Transverse colon (tissue), 4 donors: ENCODE measurements around the gene OR51G2. TPM values are rescaled to one million over a fixed set of nuclear protein-coding genes. Genes with fewer than 3 reads are reported as not detected.

Experiments used
- DNase-seq: peaks from one replicate; pipeline ENCODE4 v3.0.0-alpha.2; 2019
- H3K27ac ChIP-seq, 4 donors: fragments of 200-600 bp; sonication (generic); 2 replicates each; pipeline ENCODE4 v1.5.1; 2016 to 2018; ENCODE audit warnings: inconsistent platforms in 4 of 4
- H3K27me3 ChIP-seq: fragments of 200-600 bp; sonication (generic); 2 replicates; pipeline ENCODE4 v1.5.1; 2017; ENCODE audit warnings: inconsistent platforms
- H3K36me3 ChIP-seq, 4 donors: fragments of 200-600 bp; sonication (generic); 2 replicates each; pipeline ENCODE4 v1.5.1; 2017 to 2019; ENCODE audit warnings: inconsistent platforms in 4 of 4
- H3K4me1 ChIP-seq, 4 donors: fragments of 200-600 bp; sonication (generic); 2 replicates each; pipeline ENCODE4 v1.5.1; 2017 to 2020; ENCODE audit warnings: inconsistent platforms in 4 of 4
- H3K4me3 ChIP-seq, 4 donors: fragments of 200-600 bp; sonication (generic); 1 replicate in 1 of 4; 2 replicates in 3 of 4; pipeline versions ENCODE4 v1.5.1 to v1.6.1; 2017 to 2019; ENCODE audit warnings: inconsistent platforms in 4 of 4
- H3K9me3 ChIP-seq, 2 donors: fragments of 200-600 bp; sonication (generic); 2 replicates each; pipeline ENCODE4 v1.5.1; 2017 to 2019; ENCODE audit warnings: inconsistent platforms in 2 of 2
- CTCF ChIP-seq, 5 experiments: fragments of 200-600 bp in 3 of 5; fragments of 450-650 bp in 2 of 5; sonication (generic) in 3 of 5; IDR thresholded peaks; 1 replicate in 2 of 5; 2 replicates in 3 of 5; pipeline ENCODE4 v1.5.1; 2016 to 2017; ENCODE audit warnings: antibody characterized with exemption in 5 of 5, inconsistent platforms in 3 of 5, mild to moderate bottlenecking in 2 of 5, moderate library complexity in 1 of 5
- EP300 ChIP-seq: sonication (generic); formaldehyde crosslinking; IDR thresholded peaks from one replicate; pipeline ENCODE4 v1.6.1; 2017; ENCODE audit warnings: antibody characterized with exemption, low read depth
- POLR2A ChIP-seq: fragments of 450-650 bp; IDR thresholded peaks from one replicate; pipeline ENCODE4 v1.6.1; 2016; ENCODE audit warnings: antibody characterized with exemption, mild to moderate bottlenecking, moderate library complexity
- POLR2AphosphoS5 ChIP-seq, 3 donors: sonication (generic); formaldehyde crosslinking; IDR thresholded peaks; one replicate each; pipeline ENCODE4 v1.6.1; 2016; ENCODE audit warnings: antibody characterized with exemption in 3 of 3
- WGBS, 2 donors: methylation state at CpG; one replicate each; pipeline ENCODE4 v1.1.5; 2018; ENCODE audit warnings: low coverage in 1 of 2; 5-methylcytosine and 5-hydroxymethylcytosine counted together
- in situ Hi-C, 4 donors: fragments of 200-750 bp; cut with MboI; loops; one replicate each; pipeline versions ENCODE4 v1.15.0 to v1.15.1; 2017; ENCODE audit warnings: low sequenced_read_pairs in 3 of 4, low pct_ligation_motif_present in 1 of 4, low pct_unique_long_range_greater_than_20kb in 1 of 4
- intact Hi-C: fragments of 100-400 bp; cut with DNase I; formaldehyde crosslinking; loops from one replicate; pipeline ENCODE4 v1.15.1; 2023; ENCODE audit warnings: low total_unique reads
- total RNA-seq, 4 donors: library from RNA; depleted of rRNA; stranded (reverse); fragments of >200 nt; gene quantifications; one replicate each; pipeline ENCODE4 v1.1.0, GENCODE V29; 2016

The OR51G2 gene
- total RNA-seq, 4 donors from 2014 or later, result not detected

DNA sequence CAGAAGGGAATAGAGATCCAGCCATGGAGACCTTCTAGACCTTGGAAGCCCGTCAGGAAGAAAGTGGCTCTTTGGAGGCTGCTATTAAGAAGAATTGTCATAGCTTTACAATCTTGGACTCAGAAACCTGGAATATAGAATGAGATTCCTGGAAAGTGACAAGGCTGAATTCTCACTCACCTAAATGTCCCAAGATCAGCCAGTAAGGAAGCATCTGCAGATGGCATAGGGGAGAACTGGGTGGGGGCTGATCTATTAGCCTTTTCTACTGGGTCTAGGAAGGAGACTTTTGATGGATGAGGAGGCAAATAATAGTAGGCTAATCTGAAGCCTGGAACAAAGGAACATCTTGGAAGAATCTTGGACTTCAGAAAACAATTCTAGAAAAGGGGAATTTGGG lies 5.1 kb upstream of the OR51G2 start, which contains the start of gene OR51G1:
OR51G1 (minus strand) TSS at position 101 of the 400 bp plus-strand sequence; CDS start at position 101, 0 bp downstream.
- DNase-seq, result no peak
- Histone ChIP-seq H3K9me3 (no peaks in the 10 kb centered on the region), H3K4me3 (no peak within 1 kb of the TSS), H3K36me3 (no peaks in the 10 kb centered on the region), H3K27ac (no peak within 1 kb of the TSS), H3K27me3 (no peaks in the 10 kb centered on the region), H3K4me1 (no peaks in the 10 kb centered on the region)
- in situ Hi-C loops, result loop anchor here in 1 of 4 donors (25.0 kb wide), 1 partner anchor 88 kb away; no protein-coding TSS in a partner anchor
- WGBS, 2 donors, result 86 to 88% methylated on average over 1 of the region's 1 CpG
- intact Hi-C loops, result no loop called here
- TF ChIP-seq EP300 (no peak), POLR2AphosphoS5 (IDR thresholded peaks at IDR 0.05) (no peak), CTCF (IDR thresholded peaks at IDR 0.05) (no peak), POLR2A (no peak)

DNA sequence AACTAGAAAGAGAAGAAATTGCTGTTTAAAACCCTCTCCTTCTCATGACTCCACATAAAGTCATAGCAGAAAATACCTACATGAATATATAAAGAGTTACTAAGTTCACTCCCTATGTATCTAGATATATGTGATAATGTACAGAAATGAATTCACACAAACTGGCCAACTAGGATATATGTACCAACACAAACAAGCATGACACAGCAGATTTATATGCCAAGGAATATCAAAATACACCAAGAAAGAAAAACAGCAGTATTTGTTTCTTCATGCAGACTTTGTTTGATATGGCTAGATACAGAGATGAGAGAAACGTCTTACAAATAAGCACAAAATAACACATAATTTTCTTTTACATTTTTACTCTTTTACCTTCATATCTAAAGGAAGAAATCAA lies 3.2 kb upstream of the OR51G2 start:
- TF ChIP-seq POLR2AphosphoS5 (IDR thresholded peaks at IDR 0.05), result no peak
- TF ChIP-seq CTCF (IDR thresholded peaks at IDR 0.05), result no peak
- TF ChIP-seq POLR2A, result no peak
- no peak for TF ChIP-seq EP300
- 62 to 65% methylated on average over 1 of the region's 1 CpG for WGBS, 2 donors
- in situ Hi-C loops, result loop anchor here in 1 of 4 donors (25.0 kb wide), 1 partner anchor 90 kb away; no protein-coding TSS in a partner anchor
- no peak for DNase-seq
- H3K9me3 ChIP-seq, result no peaks in the 10 kb centered on the region
- H3K36me3 ChIP-seq, result no peaks in the 10 kb centered on the region
- intact Hi-C loops, result no loop called here
- H3K27ac ChIP-seq, result no peak overlapping the region
- no peaks in the 10 kb centered on the region for H3K4me1 ChIP-seq
- H3K4me3 ChIP-seq, result no peak overlapping the region
- H3K27me3 ChIP-seq, result no peaks in the 10 kb centered on the region

- in situ Hi-C loops (loop anchor here in 1 of 4 donors (25.0 kb wide), 1 partner anchor 91 kb away; no protein-coding TSS in a partner anchor), intact Hi-C loops (no loop called here)
- Histone ChIP-seq H3K27ac (no peak overlapping the region), H3K9me3 (no peaks in the 10 kb centered on the region), H3K4me1 (no peaks in the 10 kb centered on the region), H3K4me3 (no peak overlapping the region), H3K27me3 (no peaks in the 10 kb centered on the region), H3K36me3 (no peaks in the 10 kb centered on the region)
- WGBS, 2 donors, result 65 to 68% methylated on average over 1 of the region's 1 CpG
- DNase-seq, result no peak
- TF ChIP-seq EP300 (no peak), CTCF (IDR thresholded peaks at IDR 0.05) (no peak), POLR2A (no peak), POLR2AphosphoS5 (IDR thresholded peaks at IDR 0.05) (no peak)
These were observed 2.6 kb upstream of the OR51G2 start for GRCh38 chr11:4921796-4922195.

- Histone ChIP-seq H3K9me3 (no peaks in the 10 kb centered on the region), H3K4me1 (no peaks in the 10 kb centered on the region), H3K36me3 (no peaks in the 10 kb centered on the region), H3K27me3 (no peaks in the 10 kb centered on the region), H3K27ac (no peak overlapping the region), H3K4me3 (no peak overlapping the region)
- in situ Hi-C loops, result loop anchor here in 1 of 4 donors (25.0 kb wide), 1 partner anchor 96 kb away; no protein-coding TSS in a partner anchor
- TF ChIP-seq CTCF (IDR thresholded peaks at IDR 0.05) (no peak), EP300 (no peak), POLR2AphosphoS5 (IDR thresholded peaks at IDR 0.05) (no peak), POLR2A (no peak)
- no peak for DNase-seq
- intact Hi-C loops, result no loop called here
These were observed 2.6 kb downstream of the OR51G2 start for GRCh38 chr11:4916581-4916980.
